Fibroblast of pulmonary artery (primary cell): ENCODE results near the gene IQGAP2.

Experiments used
- DNase-seq: peaks from one replicate; pipeline ENCODE4 v3.0.0-alpha.2; 2010; ENCODE audit warnings: low read depth
- H3K4me3 ChIP-seq: replicated peaks from 2 replicates; pipeline ENCODE4 v1.5.1; 2011; ENCODE audit warnings: low read depth, mild to moderate bottlenecking, control low read depth, low read length, moderate library complexity
- CTCF ChIP-seq: IDR thresholded peaks from 2 replicates; pipeline ENCODE4 v1.5.1; 2011; ENCODE audit warnings: mild to moderate bottlenecking, control low read depth, low read length, inconsistent platforms; ENCODE audit errors: missing control alignments

The IQGAP2 gene

GRCh38 chr5:76755779-76756637, 352.9 kb downstream of the IQGAP2 start:
- no peak for TF ChIP-seq CTCF
- DNase-seq = no peak

GRCh38 chr5:76757049-76757448, 354.0 kb downstream of the IQGAP2 start:
- DNase-seq = no peak
- no peak overlapping the region for H3K4me3 ChIP-seq
- TF ChIP-seq CTCF = no peak

More at GRCh38 chr5:76755779-76756637, 352.9 kb downstream of the IQGAP2 start:
- H3K4me3 ChIP-seq = no peak overlapping the region
